ENCODE measurements around the gene ARMH3.

DNA sequence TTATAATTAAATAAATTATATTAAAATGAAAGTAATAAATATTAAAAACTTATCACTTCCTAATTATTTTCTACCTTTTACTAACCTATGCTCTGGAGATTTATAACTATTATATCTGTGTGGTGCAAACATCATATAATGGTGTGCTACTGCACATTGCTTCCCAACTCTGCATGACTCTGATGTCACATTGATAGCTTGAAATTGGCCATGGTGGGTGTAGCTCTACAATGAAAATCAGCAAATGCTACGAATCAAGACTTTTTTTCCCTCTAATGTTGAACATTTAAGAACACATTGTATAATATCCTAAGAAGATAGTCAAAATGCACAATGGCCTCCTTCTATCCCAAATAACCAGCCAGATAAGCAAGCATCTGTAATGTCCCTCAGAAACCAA lies 99.1 kb downstream of the ARMH3 start:
- TF ChIP-seq CTCF (IDR thresholded peaks at IDR 0.05) (no peak), ZFX (IDR thresholded peaks at IDR 0.05; ENCODE audit: borderline replicate concordance) (no peak)

All from 22Rv1 (cell line).